Cardiac muscle cell (in vitro differentiated cells and primary cell): ENCODE results near the gene RAG1. TPM values are rescaled to one million over a fixed set of nuclear protein-coding genes. Genes with fewer than 3 reads are reported as not detected.

Experiments
- DNase-seq, 2 donors: peaks; one replicate each; pipeline versions ENCODE4 v3.0.0 to v3.0.0-alpha.2; 2010 to 2017; ENCODE audit warnings: low read depth in 1 of 2, low spot score in 1 of 2
- H3K27ac ChIP-seq: fragments of 200-600 bp; sonication (generic); 2 replicates; pipeline ENCODE4 v1.5.1; 2016
- H3K27me3 ChIP-seq: fragments of 200-600 bp; sonication (generic); 2 replicates; pipeline ENCODE4 v1.6.0; 2016; ENCODE audit warnings: control low read depth
- H3K36me3 ChIP-seq: fragments of 200-600 bp; sonication (generic); 2 replicates; pipeline ENCODE4 v1.5.1; 2016; ENCODE audit warnings: control low read depth
- H3K4me1 ChIP-seq: fragments of 200-600 bp; sonication (generic); 2 replicates; pipeline ENCODE4 v1.8.1; 2017; ENCODE audit warnings: low read depth, mild to moderate bottlenecking, mixed run types
- H3K4me3 ChIP-seq: fragments of 200-600 bp; sonication (generic); 2 replicates; pipeline ENCODE4 v1.5.1; 2016; ENCODE audit warnings: mild to moderate bottlenecking
- H3K9me3 ChIP-seq: fragments of 200-600 bp; sonication (generic); 2 replicates; pipeline ENCODE4 v1.5.1; 2017; ENCODE audit warnings: low read depth, mild to moderate bottlenecking, control low read depth
- CTCF ChIP-seq: IDR thresholded peaks from 2 replicates; pipeline ENCODE4 v1.5.1; 2012; ENCODE audit warnings: low read depth, mild to moderate bottlenecking, low read length
- polyA plus RNA-seq: library from polyadenylated mRNA; unstranded; fragments of >200 nt; fragmentation: Nextera tagmentation; extraction: Ambion mirVana; gene quantifications from 2 replicates; pipeline ENCODE4 v1.2.1, GENCODE V29; 2016
- total RNA-seq: library from RNA; depleted of rRNA; stranded (reverse); fragments of >200 nt; gene quantifications from 2 replicates; pipeline ENCODE4 v1.2.3, GENCODE V29; 2016

RAG1 gene
- total RNA-seq (0.35 and 0.66 TPM in 2 replicates), polyA plus RNA-seq (1.3 TPM in 1 of 2 replicates, not detected in the other)

GRCh38 chr11:36567694-36568093 lies at the start of gene RAG1:
Gene RAG1, plus strand, starts transcription at chr11:36568007. Its CDS starts 5,298 bp downstream, at chr11:36573305.
- no peak for DNase-seq
- no peak for TF ChIP-seq CTCF
- Histone ChIP-seq H3K4me3 (no peak within 1 kb of the TSS), H3K27me3 (peaks cover 25% of the 10 kb centered on the region), H3K9me3 (no peaks in the 10 kb centered on the region), H3K4me1 (peaks cover 3% of the 10 kb centered on the region), H3K36me3 (no peaks in the 10 kb centered on the region), H3K27ac (no peak within 1 kb of the TSS)

- Histone ChIP-seq H3K36me3 (no peaks in the 10 kb centered on the region), H3K27me3 (no peaks in the 10 kb centered on the region), H3K4me1 (peaks cover 5% of the 10 kb centered on the region), H3K4me3 (no peak overlapping the region), H3K9me3 (no peaks in the 10 kb centered on the region), H3K27ac (no peak overlapping the region)
- DNase-seq: no peak
- TF ChIP-seq CTCF: no peak
Observed at GRCh38 chr11:36530840-36531239, 37.0 kb upstream of the RAG1 start.

GRCh38 chr11:36532941-36533601 lies 34.7 kb upstream of the RAG1 start:
- no peaks in the 10 kb centered on the region for H3K36me3 ChIP-seq
- H3K4me3 ChIP-seq: no peak overlapping the region
- TF ChIP-seq CTCF: no peak
- no peaks in the 10 kb centered on the region for H3K9me3 ChIP-seq
- H3K4me1 ChIP-seq: peaks cover 5% of the 10 kb centered on the region
- H3K27me3 ChIP-seq: no peaks in the 10 kb centered on the region
- no peak overlapping the region for H3K27ac ChIP-seq
- peak; percentile 8 to 38 for DNase-seq

- peaks cover 5% of the 10 kb centered on the region for H3K4me1 ChIP-seq
- no peaks in the 10 kb centered on the region for H3K9me3 ChIP-seq
- DNase-seq: no peak
- no peak overlapping the region for H3K27ac ChIP-seq
- no peak for TF ChIP-seq CTCF
- H3K4me3 ChIP-seq: no peak overlapping the region
- no peaks in the 10 kb centered on the region for H3K27me3 ChIP-seq
- no peaks in the 10 kb centered on the region for H3K36me3 ChIP-seq
Observed at GRCh38 chr11:36534276-36534840, 33.4 kb upstream of the RAG1 start.

- H3K9me3 ChIP-seq: no peaks in the 10 kb centered on the region
- no peaks in the 10 kb centered on the region for H3K27me3 ChIP-seq
- H3K27ac ChIP-seq: no peak overlapping the region
- peak; percentile 9 to 43 for DNase-seq
- no peaks in the 10 kb centered on the region for H3K4me1 ChIP-seq
- H3K4me3 ChIP-seq: no peak overlapping the region
- TF ChIP-seq CTCF: peak; percentile 30
- no peaks in the 10 kb centered on the region for H3K36me3 ChIP-seq
Observed at GRCh38 chr11:36540998-36541397, 26.8 kb upstream of the RAG1 start.
